GM12865 (cell line): ENCODE results near the gene CLECL1.
"Not testable (repeated sequence)": the region's sequence is repeated elsewhere in the genome, so short reads cannot be mapped to it uniquely, and the experiment has no call there.

ENCODE experiments used
- DNase-seq: peaks from one replicate; pipeline ENCODE4 v3.0.0; 2010; ENCODE audit warnings: low read depth
- H3K4me3 ChIP-seq: 2 replicates; pipeline ENCODE4 v1.5.1; 2011; ENCODE audit warnings: mild to moderate bottlenecking, low read depth, low read length, control low read depth
- CTCF ChIP-seq: IDR thresholded peaks from 2 replicates; pipeline ENCODE4 v1.5.1; 2011; ENCODE audit warnings: low read length, control low read depth, low read depth, inconsistent platforms; ENCODE audit not compliant: insufficient read depth; ENCODE audit errors: missing control alignments

CLECL1 gene

GRCh38 chr12:9707864-9708808 is 24.8 kb downstream of the CLECL1 start:
- no peak overlapping the region for H3K4me3 ChIP-seq
- peak; percentile 81 for DNase-seq
- peak; percentile 75 for TF ChIP-seq CTCF

DNA sequence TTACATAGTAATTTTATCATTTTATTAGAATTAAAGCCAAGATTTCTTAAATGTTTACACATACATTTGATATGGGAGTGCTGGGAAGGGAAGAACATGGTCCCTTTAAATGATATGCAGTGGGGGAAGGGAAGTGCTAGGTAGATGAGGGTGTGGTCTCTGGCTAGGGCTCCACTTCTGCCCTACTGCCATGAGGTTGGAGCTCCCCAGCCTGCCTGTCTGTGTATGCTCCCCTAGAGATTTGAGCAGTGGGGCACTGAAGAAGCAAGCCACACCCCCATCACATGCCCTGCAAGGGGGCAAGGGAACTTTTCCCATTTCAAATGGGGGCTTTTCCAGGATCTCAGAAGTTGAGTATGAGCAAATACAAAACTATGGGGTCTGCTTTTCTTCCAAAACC is 25.5 kb downstream of the CLECL1 start:
- no peak for TF ChIP-seq CTCF
- no peak for DNase-seq

GRCh38 chr12:9706086-9706685 is 26.7 kb downstream of the CLECL1 start:
- DNase-seq, result no peak
- TF ChIP-seq CTCF, result no peak
- H3K4me3 ChIP-seq, result no peak overlapping the region

More for the DNA sequence above, 25.5 kb downstream of the CLECL1 start:
- no peak overlapping the region for H3K4me3 ChIP-seq

DNA sequence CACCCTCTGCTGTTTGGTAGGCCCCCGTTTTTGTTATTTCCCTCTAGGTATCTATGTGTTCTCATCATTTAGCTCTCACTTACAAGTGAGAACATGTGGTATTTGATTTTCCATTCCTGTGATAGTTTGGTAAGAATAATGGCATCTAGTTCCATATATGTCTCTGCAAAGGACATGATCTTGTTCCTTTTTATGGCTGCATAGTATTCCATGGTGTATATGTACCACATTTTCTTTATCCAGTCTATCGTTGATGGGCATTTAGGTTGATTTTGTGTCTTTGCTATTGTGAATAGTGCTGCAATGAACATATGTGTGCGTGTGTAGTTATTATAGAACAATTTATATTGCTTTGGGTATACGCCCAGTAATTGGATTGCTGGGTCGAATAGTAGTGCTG is 28.3 kb downstream of the CLECL1 start:
- DNase-seq, H3K4me3 ChIP-seq: not testable (repeated sequence)

- DNase-seq, result no peak
- H3K4me3 ChIP-seq, result no peak overlapping the region
- TF ChIP-seq CTCF, result no peak
Observed at GRCh38 chr12:9702255-9702654, 30.6 kb downstream of the CLECL1 start.

DNA sequence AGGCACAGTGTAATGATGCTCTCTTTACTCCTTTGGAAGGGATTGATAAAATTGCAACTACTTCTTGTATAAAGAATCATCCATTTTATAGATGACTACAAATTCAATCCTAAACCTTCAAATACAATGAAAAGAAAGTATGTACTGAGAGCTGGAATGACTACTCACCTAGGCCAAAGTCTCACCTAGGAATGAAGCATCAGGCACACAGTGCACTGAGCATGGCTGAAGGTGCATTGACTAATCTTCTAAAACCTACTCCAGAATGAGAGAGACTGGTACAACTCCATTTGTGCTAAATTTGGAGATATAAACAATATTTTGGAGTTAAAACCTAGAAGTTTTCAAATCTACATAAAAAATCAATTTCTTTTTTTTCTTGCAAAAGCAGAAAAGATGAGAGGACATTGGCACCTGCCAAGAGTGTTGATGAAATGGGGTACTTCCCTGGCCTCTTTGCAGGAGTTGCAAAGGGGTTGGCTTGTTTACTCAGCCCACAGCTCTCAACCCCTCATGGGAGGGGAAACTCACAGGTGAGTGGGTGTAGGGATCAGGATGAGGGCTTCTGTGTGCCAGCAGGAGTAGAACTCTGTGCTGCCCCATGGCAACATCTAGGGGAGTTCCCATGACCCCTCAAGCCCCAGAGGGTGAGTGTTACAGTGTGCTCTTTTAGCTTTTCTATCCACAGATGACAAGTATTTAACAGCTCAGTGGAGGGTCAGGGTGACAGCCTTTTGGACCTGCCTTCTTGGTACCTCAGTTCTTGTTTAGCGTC is 31.3 kb downstream of the CLECL1 start:
- no peak for TF ChIP-seq CTCF
- DNase-seq, result no peak
- H3K4me3 ChIP-seq, result no peak overlapping the region

DNA sequence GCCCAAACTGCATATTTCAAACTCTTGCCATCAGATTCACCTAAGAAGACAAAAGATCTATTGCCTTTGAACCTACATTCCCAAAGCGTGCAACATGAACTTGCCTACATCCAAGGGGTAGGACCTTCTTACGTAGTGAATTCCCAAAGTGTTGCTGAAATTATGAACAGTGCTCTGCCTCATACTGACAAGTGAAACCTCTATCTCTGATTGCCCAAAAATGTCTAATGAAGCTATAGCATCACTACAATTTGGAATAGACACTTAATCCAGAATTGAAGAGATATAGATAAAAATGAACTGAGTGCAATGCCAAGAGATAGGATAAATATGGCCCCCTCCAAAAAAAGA is 32.3 kb downstream of the CLECL1 start:
- DNase-seq, result no peak
- H3K4me3 ChIP-seq, result no peak overlapping the region
- no peak for TF ChIP-seq CTCF
